Right kidney (tissue), 1 donor: ENCODE data around the gene DENND4A.
"Not testable (repeated sequence)": the region's sequence is repeated elsewhere in the genome, so short reads cannot be mapped to it uniquely, and the experiment has no call there.

Experiments used
- DNase-seq: peaks from one replicate; pipeline ENCODE4 v3.0.0-alpha.2; 2016

Gene DENND4A

DNA sequence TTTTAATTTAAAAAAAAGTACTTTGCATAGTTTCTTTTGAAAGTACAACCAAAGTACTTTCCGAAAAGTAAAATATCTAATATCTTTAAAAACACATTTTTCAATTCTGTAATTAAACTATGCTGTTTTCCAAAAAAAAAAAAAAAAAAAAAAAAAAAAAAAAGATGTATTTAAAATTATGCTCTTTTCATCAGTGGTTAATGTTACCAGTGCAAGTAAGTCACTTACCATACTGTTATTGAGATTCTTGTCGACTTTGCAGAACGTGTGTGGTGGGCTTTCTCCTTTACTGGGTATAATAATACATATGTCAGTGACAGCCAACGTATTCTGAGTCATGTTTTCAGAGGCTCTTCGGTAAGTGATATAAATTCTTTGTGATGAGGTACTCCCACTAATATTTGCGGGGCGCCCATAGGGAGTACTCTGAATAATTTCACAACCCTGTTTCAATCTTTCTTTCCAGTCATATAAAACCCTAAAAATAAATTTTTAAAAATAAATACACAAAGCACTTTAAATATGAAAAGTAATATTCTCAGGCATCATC is 39.9 kb downstream of the DENND4A start:
- no peak for DNase-seq

DNA sequence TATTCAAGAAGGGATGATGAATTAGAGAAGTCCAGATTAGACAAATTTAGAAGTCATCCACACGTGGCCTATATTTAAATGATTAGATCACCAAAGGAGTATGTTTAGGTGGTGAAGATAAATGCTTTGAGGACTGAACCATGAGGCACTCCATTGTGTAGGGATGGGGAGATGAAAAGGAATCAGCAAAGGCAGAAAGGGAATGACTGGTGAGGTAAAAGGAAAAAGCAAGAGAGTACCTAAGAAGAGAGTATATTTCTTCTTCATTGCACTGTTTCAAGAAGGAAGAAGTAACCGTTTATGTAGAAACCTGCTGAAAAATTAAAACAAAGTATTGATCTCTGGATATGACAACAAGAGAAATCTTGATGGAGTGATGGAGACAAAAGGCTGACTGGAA is 40.7 kb downstream of the DENND4A start:
- DNase-seq = no peak

DNA sequence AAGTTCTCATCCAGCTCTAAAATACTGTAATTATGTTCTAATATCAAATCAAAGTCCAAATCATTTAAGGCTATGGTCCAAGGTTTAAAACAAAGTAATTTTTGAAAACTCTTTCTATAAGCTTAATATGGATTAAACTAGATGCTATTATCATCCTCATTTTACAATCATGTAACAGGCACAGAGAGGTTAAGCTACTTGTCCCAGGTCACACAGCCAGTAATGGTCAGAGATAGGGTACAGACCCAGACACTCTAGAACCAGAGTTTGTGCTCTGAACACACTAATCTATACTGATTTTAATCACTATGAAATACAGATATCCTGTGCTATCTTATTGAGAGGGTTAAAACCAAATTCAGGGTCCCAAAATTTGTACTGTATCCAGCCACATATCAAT is 44.8 kb downstream of the DENND4A start:
- no peak for DNase-seq

DNA sequence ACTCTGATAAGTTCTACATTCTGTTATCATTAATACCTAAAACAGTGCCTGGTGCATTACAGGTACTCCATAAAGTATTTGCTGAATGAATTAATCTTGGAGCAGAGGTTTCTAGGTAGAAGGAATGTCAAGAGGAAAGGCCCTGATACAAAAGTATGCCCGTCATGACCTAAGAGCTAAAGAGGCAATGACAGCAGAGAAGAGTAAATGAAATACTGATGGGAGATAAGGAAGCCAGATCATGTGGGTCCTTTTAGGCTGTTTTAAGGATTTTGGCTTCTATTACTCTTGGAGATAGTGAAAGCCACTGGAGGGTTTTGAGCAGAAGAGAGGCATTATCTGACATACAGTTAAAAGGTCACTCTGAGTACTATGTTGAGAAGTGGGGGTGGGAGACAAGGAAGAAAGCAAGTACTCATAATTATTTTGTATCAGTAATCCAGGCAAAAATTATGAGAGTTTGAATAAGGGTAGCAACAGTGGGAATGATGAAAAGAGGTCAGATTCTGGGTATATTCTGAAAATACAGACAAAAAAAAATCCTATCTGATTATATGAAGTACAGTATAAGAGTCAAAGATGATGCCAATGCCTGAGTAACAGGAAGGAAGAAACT is 48.3 kb downstream of the DENND4A start:
- no peak for DNase-seq

DNA sequence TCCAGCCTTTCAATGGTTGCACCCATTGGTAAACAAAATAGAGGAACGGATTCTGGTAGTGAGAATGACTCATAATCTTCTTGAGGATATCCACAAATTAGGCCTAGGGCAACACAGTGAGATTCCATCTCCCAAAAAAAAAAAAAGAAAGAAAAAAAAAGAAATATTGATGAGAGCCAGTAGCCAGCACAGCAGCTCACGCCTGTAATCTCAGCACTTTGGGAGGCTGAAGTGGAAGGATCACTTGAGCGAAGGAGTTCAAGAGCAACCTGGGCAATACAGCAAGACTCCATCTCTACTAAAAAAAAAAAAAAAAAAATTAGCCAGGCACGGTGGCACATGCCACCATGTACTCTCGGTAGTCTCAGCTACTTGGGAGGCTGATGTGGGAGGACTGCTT is 51.9 kb downstream of the DENND4A start:
- no peak for DNase-seq

DNA sequence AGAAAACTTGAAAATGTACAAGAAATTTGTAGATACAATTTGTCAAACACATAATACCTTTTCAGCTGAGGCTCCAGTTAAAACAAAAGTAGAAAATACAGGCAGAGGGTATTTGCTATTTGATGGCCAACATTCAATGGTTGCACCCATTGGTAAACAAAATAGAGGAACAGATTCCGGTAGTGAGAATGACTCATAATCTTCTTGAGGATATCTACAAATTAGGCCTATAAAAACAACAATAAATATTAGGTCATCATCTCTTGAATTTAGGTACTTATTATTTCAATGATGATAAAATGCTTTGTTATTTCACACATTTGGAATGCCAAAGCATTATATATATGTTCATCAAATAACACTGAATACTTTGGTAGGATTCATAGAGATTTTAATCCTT is 53.4 kb downstream of the DENND4A start:
- no peak for DNase-seq

DNA sequence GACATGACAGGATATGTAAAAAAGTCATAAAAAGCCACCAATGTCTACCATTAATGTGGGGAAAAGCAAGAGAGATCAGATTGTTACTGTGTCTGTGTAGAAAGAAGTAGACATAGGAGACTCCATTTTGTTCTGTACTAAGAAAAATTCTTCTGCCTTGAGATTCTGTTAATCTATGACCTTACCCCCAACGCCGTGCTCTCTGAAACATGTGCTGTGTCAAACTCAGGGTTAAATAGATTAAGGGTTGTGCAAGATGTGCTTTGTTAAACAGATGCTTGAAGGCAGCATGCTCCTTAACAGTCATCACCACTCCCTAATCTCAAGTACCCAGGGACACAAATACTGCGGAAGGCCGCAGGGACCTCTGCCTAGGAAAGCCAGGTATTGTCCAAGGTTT is 58.5 kb downstream of the DENND4A start:
- DNase-seq = not testable (repeated sequence)

DNA sequence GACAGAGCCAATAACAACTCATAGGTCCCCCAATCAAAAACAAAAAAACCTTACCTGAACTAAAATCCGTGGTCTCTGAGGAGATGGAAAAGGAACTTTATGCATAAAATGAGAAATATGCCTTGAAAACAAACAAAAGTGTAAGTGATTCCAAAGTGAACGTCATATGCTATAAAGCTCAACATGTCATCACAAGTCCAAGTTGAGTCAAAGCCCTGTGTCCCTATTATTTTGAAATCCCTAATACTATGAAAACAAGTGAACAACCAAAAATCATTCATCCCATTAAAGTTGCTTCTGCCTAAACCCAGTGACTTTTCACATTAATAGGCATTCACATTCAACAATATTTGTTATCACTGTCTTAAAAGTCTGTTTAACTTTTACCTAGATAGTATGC is 59.4 kb downstream of the DENND4A start:
- DNase-seq = no peak

DNA sequence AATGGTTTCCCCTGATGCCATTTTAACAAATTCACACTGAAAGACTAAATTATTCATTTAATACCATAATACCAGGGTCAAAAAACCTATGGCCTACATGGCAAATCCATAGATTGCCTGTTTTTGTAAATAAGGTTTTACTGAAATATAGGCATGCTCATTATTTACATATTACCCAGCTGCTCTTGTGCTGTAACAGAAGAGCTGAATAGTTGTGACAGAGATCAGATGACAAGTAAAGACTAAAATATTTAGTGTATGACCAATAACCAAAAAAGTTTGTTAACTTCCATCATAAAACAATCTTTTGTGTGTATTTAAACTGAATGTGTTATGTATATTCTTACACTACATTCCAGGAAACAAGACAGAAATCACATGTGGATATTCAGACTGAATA is 60.2 kb downstream of the DENND4A start:
- DNase-seq = no peak

DNA sequence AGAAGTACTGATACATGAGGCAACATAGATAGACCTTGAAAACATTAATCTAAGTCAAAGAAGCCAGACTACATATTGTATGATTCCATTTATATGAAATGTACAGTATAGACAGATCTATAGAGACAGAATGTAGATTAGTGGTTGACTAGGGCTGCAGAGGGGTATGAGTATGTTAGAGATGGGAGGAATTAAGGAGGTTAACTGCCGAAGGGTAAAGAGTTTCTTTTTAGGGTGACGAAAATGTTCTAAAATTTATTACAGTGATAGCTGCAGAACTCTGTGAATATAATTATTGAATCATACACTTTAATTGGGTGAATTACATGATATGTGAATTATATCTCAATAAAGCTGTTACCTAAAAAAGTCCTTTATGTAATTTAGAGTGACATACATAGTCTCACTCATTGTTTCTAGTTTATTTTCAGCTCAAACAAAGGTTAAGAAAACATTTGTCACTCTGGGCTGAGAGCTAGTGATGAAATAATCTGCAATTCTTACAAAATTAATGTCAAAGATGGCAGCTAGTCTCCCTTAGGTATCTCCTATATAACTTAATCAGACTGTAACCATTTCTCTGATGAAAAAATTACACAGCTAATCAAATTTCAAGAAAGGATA is 61.4 kb downstream of the DENND4A start:
- DNase-seq = no peak

DNA sequence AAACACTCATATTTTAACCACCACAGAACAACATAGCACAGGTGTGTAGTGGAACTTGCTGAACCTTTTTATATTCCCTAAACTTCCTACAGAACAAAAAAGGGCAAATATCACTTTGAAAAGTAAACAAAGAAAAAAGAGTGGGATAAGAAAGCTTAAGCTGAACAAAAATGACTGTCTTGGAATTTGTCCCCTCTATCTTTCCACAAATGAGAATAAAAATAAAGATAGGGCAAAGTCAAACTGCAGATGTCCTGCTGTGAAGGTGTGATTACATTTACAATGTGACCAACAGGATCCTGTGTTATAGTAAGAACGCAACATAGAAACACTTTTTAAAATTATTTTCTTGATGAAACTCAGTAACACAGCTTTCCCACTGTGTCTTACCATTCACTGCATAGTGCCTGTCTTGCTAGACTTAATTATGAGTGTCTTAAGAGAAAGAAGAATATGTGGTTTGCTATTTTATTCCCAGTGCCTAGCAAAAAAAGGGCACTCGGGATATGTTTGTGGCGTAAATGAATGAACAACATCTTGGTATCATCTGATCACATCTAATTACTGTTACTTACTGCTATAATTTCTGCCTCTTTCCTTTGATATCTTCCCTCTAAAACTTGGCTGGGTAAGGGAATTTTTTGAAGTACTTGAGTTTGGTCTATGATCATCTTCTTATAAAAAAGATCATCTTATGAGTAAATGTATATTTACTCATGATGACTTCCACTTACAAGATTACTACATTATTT is 67.5 kb downstream of the DENND4A start:
- no peak for DNase-seq

DNA sequence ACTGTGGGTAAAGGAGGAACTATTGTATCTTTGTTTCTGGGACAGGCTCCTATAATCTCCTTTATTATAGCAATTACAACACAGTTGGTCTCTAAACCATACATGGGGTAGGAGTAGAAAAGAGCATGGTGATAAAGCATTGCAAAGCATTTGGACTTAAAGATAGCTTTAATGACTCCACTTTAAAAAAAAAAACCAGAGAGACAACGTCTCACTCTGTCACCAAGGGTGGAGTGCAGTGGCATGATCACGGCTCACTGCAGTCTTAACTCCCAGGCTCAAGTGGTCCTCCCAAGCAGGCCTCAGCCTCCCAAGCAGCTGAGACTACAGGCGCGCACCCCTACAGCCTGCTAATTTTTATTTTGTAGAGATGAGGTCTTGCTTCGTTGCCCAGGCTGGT is 68.2 kb downstream of the DENND4A start:
- DNase-seq = no peak

DNA sequence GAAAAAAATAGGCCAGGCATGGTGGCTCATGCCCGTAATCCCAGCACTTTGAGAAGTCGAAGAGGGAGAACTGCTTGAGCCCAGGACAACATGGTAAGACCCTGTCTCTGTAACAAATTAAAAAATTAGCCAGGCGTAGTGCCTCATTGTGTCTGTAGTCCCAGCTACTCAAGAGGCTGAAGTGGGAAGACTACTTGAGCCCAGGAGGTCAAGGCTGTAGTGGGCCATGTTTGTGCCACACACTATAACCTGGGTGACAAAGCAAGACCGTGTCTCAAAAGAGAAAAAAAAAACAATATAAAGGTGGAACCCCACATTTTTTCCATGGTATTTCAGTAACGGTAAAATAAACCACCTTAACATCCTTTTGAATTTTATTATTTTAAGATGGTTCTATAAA is 69.9 kb downstream of the DENND4A start:
- DNase-seq = no peak

DNA sequence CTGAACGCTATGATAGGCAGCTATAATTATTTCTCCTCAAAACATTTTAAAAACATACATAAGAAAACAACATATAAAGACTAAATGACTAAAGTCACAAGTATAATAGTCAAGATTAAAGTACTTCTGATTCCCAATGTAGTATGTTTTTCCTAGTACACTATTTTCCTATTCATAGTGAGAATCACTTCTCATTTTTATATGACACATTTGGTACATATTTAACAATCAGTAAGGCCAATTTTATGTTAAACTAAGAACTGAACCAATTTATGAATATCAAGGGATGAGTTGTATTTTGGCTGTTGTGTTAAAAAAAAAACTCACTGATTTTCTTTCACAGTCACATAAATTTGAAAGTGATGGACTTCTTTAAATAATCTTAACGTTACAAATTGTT is 79.7 kb downstream of the DENND4A start:
- DNase-seq = no peak

DNA sequence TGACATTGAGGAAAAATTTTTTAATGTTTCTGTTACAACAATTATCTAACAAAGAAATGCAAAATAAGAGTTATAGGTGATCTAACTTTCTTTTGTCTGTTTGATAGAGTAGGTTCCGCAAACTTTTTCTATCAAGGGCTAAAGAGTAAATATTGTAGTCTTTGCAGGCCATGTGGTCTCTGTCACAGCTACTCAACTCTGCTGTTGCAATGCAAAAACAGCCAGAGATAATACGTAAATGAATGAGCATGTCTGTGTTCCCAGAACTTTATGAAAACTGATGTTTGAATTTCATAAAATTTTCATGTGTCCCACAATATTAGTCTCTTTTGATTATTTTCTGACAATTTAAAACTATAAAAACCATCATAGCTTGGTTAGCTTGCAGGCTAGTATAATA is 97.0 kb downstream of the DENND4A start:
- DNase-seq = no peak

DNA sequence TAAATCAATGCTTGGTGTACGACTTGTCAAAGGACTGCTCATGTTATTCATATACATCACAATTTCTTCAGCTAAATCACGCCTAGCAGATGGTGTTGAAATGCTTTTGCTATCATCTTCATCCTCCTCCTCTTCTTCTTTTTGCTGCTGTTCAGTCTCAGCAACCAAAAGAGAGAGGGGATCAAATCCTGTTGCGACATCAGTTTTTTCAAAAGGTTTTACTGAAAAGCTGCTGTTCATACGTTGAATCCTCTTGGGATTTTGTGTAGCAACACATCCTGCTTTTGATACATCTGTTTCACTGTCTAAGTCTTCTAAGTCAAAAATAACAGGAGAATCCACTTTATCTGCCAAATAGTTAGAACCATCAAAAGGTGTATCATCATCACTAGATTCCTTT is 101.3 kb downstream of the DENND4A start:
- DNase-seq = no peak

DNA sequence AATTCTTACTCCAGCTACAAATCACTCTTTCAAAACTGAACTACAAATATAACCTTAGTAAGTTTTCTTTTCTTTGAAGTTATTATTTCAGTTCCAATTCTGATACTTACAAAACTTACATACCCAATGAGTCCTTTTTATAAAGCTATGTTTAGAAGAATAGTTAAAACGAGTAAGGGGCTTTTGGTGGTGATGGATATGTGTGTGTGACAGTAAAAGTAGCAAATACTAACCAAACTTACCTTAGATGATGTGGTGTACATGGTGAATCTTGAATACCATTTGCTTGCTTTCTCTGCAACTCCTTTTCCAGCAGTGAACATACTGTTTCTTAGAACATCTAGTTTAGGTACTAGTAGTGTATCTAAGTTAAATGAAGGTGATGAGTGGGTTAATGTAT is 101.9 kb downstream of the DENND4A start:
- DNase-seq = no peak

DNA sequence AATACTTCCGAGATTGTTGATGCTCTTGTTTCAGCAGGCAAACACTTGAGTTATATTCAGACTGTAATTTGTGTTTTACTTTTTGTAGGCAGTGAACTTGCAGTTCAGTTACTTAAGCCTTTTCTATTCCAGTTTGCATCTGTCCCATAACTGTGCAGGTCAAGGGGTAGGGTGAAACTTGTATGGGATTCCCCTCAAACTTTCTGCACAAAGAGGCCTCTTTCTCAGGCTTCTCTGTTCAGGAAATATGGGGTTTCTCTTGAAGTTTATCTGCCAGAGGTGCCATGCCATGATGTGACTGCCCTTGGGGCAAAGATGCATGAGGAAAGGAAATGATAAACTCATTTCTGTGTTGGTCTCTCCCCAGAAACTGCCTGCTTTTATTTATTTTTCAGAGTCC is 103.6 kb downstream of the DENND4A start:
- DNase-seq = no peak

DNA sequence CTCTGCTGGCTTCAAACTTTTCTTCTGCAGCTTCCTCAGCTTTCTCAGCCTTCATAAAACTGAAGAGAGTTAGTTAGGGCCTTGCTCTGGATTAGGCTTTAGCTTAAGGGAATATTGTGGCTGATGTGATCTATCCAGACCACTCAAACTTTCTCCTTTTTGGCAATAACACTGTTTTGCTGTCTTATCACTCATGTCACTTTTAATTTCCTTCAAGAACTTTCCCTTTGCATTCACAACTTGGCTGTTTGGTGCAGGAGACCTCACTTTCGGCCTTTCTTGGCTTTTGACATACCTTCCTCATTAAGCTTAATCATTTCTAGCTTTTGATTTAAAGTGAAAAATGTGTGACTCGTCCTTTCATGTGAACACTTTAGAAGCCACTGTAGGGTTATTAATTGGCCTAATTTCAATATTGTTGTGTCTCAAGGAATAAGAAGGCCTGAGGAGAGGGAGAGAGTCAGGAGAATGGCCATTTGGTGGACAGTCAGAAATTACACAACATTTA is 109.6 kb downstream of the DENND4A start:
- no peak for DNase-seq

DNA sequence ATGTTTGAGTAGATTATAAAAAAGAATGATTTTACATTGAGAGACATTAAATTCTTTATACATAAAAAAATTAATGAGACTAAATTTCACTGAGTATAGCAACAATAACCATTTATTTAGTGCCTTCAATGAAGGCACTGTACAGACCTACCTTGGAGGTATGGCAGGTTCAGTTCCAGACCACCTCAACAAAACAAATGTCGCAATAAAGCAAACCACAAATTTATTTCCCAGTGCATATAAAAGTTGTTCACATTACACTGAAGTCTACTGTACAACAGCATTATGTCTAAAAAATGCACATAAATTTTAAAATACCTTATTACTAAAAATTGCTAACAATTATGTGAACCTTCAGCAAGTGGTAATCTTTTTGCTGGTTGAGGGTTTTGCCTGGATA is 111.5 kb downstream of the DENND4A start:
- DNase-seq = no peak

DNA sequence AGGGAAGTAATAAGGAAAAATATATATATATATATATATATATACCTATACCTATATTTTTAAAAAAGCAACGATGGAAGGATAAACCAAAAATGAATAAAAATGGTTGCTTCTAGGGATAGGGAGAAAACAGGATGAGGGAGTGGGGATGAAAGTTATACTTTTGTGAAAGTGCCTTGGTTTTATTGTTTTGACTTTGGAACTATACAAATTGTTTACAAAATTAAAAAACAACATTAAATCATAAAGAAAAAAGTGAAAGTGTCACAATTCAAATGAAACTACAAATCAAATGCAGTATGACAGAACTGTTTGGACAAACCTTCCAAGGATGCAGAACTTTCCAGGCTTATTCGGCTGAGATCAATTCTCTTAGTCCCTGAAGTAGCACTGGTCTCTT is 116.0 kb downstream of the DENND4A start:
- DNase-seq = no peak

DNA sequence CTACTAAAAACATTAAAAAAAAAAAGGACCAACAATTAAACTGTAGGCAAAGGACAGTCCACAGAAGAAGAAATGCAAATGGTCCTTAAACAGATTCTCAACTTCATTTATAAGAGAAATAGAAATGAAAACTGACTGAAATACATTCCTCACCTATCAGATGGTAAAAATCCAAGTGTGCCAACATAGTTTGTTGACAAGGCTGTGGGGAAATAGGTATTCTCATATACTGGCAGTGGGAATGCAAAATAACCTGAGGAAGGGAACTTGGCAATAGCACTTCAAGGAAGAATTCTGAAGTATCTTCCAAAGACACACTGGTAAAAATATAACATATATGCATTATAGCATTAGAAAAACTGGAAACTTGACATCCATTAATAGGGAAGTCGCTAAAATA is 116.5 kb downstream of the DENND4A start:
- DNase-seq = no peak

DNA sequence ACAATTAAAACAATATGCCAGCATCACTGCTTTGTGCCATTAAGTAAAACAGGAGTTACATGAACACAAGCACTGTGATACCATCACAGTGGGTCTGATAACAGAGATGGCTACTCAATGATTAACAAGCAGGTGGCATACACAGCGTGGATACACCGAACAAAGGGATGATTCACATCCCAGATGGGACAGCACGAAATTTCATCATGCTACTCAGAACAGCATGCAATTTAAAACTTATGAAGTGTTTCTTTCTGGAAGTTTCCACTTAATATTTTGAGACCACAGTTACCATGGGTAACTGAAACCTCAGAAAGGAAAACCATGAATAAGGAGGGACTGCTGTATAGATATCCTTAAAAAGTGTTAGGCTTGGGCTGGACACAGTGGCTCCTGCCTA is 125.8 kb downstream of the DENND4A start:
- DNase-seq = no peak

DNA sequence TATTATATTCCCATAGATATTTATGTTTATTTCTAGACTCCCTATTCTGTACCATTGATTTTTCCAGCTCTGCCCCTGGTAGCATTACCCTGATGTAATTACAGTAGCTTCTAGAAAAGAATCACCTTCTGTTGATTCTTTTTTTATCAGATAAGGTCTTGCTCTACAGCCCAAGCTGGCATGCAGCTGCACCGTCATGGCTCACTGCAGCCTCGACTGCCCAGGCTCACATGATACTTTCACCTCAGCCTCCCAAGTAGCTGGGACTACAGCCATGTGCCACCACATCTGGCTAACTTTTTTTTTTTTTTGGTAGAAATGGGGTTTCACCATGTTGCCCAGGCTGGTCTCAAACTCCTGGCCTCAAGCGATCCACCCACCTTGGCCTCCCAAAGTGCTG is 128.6 kb downstream of the DENND4A start:
- DNase-seq = no peak
